ENCODE data around the gene ITGB1BP1.

DNA sequence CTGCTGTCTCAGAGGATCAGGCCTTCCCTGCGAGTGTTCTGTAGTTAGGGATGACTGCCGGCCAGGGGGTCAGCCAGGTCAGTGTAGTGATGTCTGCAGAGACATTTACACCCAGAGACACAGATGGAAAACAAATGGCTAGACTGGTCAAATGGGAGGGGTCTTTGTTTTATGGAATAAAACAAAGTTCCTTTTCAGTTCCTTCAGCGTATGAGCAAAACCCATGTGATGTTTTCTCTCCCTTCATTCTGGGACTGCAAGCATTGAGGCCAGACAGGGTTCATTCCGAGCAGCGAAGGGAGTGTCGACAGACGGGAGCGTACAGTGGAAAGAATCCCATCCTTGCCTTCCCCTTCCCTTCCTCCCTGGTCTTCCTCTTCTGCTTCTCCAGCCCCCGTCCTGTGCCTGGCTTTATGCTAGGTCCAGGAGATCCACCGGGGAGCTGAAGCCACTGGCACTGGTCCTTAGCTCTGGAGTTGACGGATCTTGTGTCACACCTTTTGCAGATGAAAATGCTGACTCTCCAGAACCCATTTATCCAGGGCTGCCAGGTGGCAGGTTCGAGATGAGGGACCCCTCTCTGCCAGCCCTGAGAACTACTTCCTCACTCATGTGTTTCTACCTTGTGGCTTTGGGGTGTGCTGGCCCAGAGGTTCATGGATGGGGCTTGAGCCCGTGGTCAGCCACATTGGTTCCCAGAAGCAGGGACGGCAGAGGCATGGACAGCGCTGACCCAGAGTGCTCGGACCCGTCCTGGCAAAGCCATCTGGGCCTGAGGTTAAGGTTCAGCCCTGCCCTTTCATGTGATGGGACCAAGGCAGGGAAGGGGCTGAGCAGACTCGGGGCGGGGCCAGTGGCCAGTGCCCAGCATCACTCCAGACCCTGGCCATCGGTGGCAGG is 24.2 kb downstream of the ITGB1BP1 start:
- no peak for TF ChIP-seq CTCF (conservative IDR thresholded peaks at IDR 0.05; ENCODE audit: low read length)
- TF ChIP-seq EZH2phosphoT487 (IDR thresholded peaks at IDR 0.05; ENCODE audit: borderline replicate concordance, low read depth, low read length): no peak

All from OCI-LY7 (cell line).